Measurements from ENCODE around the gene HNRNPAB.

DNA sequence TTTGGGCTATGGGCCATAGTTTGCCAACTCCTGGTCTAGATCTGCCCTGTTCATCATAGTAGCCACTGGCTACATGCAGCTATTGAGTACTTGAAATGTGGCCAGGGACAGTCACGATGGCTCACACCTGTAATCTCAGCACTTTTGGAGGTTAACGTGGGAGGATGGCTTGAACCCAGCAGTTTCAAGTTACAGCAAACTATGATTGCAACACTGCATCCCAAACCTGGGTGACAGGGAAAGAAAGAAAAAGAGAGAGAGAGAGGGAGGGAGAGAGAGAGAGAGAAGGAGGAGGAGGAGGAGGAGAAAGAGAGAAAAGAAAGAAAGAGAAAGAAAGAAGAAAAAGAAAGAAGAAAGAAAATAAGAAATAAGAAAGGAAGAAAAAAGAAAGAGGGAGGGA lies 12.1 kb upstream of the HNRNPAB start:
- TF ChIP-seq ZNF221 (tag by site-specific recombination; IDR thresholded peaks at IDR 0.05; ENCODE audit: borderline replicate concordance), result no peak
- no peak for TF ChIP-seq CTCF (tag by site-specific recombination; IDR thresholded peaks at IDR 0.05)
- TF ChIP-seq, protein P1, sequence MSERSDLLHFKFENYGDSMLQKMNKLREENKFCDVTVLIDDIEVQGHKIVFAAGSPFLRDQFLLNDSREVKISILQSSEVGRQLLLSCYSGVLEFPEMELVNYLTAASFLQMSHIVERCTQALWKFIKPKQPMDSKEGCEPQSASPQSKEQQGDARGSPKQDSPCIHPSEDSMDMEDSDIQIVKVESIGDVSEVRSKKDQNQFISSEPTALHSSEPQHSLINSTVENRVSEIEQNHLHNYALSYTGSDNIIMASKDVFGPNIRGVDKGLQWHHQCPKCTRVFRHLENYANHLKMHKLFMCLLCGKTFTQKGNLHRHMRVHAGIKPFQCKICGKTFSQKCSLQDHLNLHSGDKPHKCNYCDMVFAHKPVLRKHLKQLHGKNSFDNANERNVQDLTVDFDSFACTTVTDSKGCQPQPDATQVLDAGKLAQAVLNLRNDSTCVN (tag by site-specific recombination; optimal IDR thresholded peaks at IDR 0.05), result no peak
- TF ChIP-seq ZNF704 (tag by site-specific recombination; IDR thresholded peaks at IDR 0.05), result no peak
- no peak for TF ChIP-seq ZNF639 (tag by site-specific recombination; IDR thresholded peaks at IDR 0.05)
- TF ChIP-seq ZNF558 (tag by site-specific recombination; IDR thresholded peaks at IDR 0.05), result no peak
- TF ChIP-seq HOXA7 (CRISPR knock-in tag; IDR thresholded peaks at IDR 0.05; ENCODE audit: borderline replicate concordance), result no peak
- TF ChIP-seq ZNF707 (tag by site-specific recombination; IDR thresholded peaks at IDR 0.05), result no peak
- no peak for TF ChIP-seq REST (tag by site-specific recombination; IDR thresholded peaks at IDR 0.05)
- TF ChIP-seq GLI4 (tag by site-specific recombination; IDR thresholded peaks at IDR 0.05), result no peak
- no peak for TF ChIP-seq TCF7L2 (IDR thresholded peaks at IDR 0.05; ENCODE audit: borderline replicate concordance, low read depth, low read length)
- TF ChIP-seq ZNF10 (tag by site-specific recombination; IDR thresholded peaks at IDR 0.05), result no peak
- TF ChIP-seq ZNF239 (tag by site-specific recombination; IDR thresholded peaks at IDR 0.05), result no peak
- TF ChIP-seq ZNF335 (tag by site-specific recombination; conservative IDR thresholded peaks at IDR 0.05), result no peak

Data from HEK293 (cell line).